NCI-H1417 (cell line): ENCODE measurements around the gene PDE4DIP.
"Not testable (repeated sequence)": the region's sequence is repeated elsewhere in the genome, so short reads cannot be mapped to it uniquely, and the experiment has no call there.

ENCODE experiments used
- DNase-seq, 3 experiments: peaks; one replicate each; lab custom pipeline; 2025; lab: John Stamatoyannopoulos, UW

PDE4DIP gene

GRCh38 chr1:148874408-148875388 is 30.5 kb downstream of the PDE4DIP start:
- DNase-seq: not testable (repeated sequence)

DNA sequence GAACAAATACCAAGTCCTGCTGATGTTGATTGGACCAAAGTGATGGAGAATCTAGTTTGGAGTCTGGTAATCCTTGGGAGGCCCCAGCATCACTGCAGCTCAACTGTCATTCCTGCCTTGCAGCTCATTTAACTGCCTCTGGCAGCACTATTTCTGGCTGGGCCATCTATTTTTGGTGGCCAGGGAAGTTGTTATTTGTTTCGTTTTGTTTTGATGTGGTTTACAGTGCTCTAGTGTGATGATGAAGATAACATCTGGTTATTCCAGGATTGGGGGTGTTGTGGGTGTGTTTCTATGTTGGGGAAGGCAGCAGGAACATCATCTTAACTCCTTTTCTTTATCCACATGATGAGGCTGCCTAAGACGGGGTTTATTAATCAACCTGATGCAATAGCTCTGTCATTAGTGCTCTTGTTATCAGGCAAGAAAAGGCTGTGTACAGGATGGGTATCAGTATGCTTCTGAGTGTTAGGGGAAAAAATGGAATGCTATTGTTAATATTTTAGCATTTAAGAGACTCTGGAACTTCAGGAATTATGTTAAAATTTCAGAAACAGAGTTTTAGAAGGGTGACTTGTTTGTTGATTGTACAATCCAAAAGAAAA is 35.7 kb downstream of the PDE4DIP start:
- DNase-seq: not testable (repeated sequence)

DNA sequence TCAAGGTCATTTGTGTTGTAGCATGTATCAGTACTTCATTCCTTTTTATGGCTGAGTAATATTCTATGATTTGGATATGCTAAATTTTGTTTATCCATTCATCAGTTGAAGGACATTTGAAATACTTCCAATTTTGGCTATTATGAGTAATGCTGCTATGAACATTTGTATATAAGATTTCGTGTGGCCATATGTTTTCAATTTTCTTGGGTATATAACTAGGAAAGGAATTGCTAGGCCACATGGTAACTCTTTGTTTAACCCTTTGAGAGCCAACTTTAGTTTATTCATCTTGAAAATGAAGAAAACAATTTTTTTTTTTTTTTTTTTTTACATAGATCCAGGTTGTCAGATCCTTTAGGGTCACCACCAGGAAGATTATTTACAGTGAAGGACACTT is 37.0 kb downstream of the PDE4DIP start:
- DNase-seq: not testable (repeated sequence)

- not testable (repeated sequence) for DNase-seq
Measured at GRCh38 chr1:148885219-148885618, 41.0 kb downstream of the PDE4DIP start.

- DNase-seq: not testable (repeated sequence)
Measured at GRCh38 chr1:148886293-148886692, 42.1 kb downstream of the PDE4DIP start.

GRCh38 chr1:148888597-148888996 is 44.4 kb downstream of the PDE4DIP start:
- DNase-seq: not testable (repeated sequence)

- DNase-seq: not testable (repeated sequence)
Measured at GRCh38 chr1:148889267-148890074, 45.2 kb downstream of the PDE4DIP start.

DNA sequence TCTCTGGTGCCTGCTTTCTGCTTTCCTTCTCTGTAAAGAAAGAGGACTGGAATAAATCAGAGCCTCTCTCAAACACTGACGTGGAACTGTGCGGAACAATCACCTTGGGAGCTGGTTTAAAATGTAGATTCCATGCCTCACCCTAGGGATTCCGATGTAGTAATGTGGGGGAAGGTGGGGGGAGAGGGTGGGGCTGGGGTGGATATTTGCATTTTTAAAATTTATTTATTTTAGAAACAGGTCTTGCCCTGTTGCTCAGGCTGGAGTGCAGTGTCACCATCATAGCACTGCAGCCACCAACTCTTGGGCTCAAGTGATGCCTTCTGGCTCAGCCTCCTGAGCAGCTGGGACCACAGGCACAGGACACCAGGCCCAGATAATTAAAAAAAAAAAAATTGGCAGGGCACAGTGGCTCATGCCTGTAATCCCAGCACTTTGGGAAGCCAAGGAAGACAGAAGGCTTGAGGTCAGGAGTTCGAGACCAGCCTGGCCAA is 45.9 kb downstream of the PDE4DIP start:
- not testable (repeated sequence) for DNase-seq

DNA sequence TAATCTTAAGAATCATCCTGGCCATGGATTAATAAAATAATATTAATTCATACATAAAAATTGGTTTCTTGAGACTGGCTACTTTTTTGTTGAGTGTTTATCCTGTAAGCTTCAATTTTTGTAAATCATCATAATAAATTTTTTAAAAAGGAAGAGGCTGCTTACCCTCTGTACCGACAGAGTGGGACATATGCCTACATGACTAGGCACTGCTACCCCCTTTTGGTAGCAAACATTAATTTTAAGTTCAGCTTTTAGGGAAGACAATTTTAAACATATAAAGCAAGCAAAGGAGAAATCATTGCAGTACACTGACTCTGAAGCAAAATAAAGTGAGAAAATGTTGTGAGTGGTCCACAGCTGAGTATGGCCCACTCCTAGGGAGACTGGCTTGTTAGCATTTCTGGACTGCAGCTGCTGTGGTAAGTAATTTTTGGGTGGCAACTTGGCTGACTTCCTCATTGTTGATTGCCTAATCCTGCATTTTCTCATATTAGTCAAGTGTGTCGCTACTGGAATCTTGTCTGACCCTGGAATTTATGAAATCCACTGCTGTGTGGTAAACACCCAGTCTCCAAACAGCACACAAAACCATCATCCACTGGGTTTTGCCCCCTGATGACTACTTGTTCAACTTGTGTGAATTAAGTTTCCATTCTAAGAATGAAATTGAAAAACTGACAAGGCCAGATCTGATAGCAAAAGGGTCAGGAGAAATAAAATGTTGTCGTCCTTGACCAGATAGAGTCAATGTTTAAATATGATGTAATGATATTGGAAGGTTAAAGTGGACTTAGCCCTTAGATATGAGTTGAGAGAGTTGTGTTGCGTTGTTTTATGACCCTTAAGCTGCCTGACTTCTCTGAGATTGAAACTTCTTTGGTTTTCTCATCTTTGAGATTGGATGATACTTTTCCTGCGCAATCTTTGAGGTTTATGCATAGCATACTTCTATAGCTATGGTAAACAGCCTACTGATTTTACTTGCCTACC is 50.4 kb downstream of the PDE4DIP start:
- not testable (repeated sequence) for DNase-seq

- DNase-seq: not testable (repeated sequence)
Measured at GRCh38 chr1:148900026-148900425, 55.8 kb downstream of the PDE4DIP start.

- DNase-seq: not testable (repeated sequence)
Measured at GRCh38 chr1:148900691-148901090, 56.5 kb downstream of the PDE4DIP start.

DNA sequence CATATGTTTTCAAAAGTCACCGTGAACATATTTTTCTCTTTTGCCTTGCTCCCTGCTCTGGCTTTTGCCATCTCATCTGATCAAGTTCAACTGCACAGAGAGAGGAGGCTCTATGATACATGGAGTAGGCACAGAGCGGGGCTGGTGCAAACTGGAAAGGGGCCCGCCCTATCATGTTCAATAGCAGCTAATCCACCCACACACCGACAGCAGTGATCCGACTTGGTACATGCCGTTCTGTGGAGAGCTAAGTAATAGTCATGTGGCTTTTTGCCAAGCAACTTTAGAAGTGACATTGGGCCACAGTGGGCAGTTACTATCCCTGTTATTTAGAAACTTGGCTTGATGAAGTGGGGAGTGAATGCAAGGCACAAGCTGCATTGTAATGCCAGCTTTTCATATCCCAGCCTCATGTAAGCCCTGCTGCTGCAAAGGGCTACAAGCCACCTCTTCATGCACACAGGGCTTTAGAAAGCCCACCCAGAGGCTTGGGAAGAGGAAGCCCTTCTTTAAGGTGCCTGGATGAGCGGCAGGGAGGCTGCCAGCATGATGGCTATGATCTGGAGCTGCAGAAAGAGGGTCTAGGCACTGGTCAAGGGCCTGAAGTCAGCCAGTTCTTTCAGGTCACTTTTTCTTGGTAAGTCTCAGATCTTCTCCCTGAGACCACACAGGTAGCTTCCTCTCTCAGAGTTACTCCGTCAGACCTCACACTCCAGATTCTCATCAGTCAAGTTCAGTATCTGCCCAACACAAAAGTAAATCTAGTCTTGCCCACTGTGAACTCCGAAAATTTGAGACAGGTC is 57.1 kb downstream of the PDE4DIP start:
- DNase-seq: not testable (repeated sequence)

- not testable (repeated sequence) for DNase-seq
Measured at GRCh38 chr1:148901953-148902341, 57.7 kb downstream of the PDE4DIP start.

DNA sequence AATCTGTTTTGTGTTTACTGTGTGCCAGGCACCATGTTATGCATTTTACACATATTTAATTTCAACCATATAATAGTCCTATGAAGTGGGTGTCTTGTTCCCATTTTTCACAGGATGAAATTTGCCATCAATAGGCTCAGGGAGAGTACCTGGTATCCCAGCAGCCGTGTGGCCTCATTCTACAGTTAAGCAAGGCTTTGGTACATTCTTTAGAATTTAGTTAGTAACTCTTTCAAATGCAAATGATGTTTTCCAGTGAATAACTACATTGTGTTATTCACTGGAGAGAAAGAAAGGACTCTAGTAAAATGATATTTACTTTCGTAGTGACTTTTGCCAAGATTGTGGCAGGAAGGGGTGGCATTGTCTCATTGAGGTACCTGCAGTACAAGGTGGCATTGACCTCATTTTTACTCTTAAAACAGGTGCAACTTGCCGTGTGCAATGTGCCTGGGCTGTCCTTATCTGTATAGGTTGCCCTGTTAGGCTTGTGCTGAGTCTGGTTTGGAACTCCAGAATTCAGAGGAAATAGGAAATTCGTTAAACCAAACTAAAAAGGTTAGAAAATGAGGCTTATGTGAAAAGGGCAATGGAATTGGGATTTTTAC is 65.1 kb downstream of the PDE4DIP start:
- DNase-seq: not testable (repeated sequence)

DNA sequence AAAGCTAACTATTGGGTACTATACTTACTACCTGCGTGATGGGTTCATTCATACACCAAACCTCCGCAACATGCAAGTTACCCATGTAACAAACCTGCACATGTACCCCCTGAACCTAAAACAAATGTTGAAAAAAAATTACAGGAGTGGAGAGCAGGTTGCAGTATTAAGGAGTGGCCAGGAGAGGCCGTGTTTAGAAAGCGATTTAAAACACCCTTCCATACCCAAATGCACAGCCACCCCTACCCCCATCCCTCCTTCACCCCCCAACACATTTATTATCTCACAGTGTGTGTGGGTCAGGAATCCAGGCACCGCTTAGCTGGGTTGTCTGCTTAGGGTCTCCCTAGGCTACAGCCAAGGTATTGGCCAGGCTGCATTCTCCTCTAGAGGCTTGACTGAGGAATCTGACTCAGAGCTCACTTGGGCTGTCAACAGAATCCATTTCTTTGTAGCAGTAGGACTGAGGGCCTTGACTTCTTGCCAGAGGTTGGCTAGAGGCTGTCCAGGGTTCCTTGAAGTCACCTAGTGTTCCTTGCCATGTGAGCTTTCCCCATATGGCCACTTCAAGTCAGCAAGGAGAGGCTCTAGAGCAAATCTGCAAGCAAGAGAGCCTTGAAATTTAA is 67.2 kb downstream of the PDE4DIP start:
- DNase-seq: not testable (repeated sequence)

- not testable (repeated sequence) for DNase-seq
Measured at GRCh38 chr1:148916222-148916621, 72.0 kb downstream of the PDE4DIP start.

GRCh38 chr1:148916695-148917348 is 72.6 kb downstream of the PDE4DIP start:
- DNase-seq: not testable (repeated sequence)

GRCh38 chr1:148918836-148919447 is 74.7 kb downstream of the PDE4DIP start:
- DNase-seq: not testable (repeated sequence)
